GM18511 (cell line): ENCODE data around the gene CAMK2N1.

ENCODE experiments used
- ATAC-seq: cut with Tn5 transposase; IDR thresholded peaks from one replicate; pipeline ENCODE4 v1.9.1; 2021; ENCODE audit warnings: mild to moderate bottlenecking, moderate library complexity; ENCODE audit not compliant: unreplicated experiment

Gene CAMK2N1

DNA sequence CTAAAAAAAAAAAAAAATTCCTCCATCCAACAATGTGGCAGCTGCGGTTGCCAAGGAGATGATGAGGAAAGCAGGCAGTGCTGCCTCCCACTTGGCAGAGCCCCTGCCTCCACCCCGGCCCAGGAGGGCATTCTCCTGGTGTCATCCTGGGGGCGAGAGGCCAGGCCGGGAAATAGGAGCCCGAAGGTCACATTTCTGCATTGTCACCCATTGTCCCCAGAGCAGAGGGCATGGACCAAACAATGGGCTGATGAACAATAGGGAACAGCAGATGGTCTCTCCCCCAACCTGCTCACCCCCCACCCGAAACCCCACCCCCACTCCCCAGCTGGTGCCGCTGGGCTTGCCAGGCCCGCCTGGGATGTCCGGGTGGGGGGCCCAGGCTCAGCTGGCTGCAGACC lies 37.3 kb downstream of the CAMK2N1 start:
- ATAC-seq = no peak

DNA sequence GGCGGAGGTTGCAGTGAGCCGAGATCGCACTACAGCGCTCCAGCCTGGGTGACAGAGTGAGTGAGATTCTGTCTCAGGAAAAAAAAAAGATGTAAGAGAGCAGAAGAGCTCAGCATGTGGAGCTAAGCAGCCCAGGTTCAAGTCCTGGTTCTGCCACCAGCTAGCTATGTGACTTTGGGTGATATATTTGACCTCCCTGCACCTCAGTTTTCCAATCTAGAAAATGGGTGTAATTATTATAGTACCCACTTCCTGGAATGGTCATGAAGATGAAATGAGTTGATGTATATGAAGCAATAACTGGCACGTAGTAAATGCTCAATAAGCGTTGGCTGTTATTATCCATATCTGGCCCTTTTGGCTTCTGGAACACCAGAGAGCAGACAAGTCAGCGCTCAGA lies 38.2 kb downstream of the CAMK2N1 start:
- ATAC-seq = no peak

DNA sequence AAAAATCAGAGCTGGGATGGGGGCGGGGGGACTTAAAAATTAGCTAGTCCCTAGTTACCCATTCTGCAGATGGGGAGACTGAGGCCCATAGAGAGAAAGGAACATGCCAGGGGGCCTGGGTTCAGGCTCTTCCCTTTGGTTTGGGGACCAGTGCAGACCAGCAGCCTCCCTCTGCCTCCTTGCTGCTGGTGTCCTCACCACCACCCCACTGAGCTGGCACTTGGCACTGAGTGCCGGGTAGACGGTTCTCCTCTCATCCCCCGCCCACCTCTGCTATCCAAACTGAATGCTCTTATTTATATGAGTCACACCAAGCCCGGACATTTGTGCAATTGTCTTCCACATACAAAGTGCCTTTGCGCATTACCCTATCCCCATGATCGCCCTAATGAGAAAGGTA lies 39.2 kb downstream of the CAMK2N1 start:
- ATAC-seq = no peak

DNA sequence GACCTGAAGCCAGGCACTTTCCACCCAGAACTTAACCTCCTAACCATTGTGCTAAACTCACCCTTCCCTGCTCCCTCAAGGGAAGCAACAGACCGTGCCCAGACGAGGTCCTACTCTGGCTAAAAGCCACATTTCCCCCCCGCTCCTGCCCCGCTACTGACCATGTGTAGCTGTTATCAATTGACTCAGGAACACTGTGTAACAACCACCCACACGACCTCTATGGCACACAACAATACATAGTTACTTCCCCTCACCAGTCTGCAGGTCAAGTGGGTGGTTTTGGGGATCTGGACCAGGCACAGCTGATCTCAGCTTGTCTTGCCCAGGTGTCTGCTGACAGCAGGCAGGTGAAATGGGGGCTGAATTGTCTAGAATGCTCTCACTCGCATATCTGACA lies 40.1 kb downstream of the CAMK2N1 start:
- no peak for ATAC-seq

DNA sequence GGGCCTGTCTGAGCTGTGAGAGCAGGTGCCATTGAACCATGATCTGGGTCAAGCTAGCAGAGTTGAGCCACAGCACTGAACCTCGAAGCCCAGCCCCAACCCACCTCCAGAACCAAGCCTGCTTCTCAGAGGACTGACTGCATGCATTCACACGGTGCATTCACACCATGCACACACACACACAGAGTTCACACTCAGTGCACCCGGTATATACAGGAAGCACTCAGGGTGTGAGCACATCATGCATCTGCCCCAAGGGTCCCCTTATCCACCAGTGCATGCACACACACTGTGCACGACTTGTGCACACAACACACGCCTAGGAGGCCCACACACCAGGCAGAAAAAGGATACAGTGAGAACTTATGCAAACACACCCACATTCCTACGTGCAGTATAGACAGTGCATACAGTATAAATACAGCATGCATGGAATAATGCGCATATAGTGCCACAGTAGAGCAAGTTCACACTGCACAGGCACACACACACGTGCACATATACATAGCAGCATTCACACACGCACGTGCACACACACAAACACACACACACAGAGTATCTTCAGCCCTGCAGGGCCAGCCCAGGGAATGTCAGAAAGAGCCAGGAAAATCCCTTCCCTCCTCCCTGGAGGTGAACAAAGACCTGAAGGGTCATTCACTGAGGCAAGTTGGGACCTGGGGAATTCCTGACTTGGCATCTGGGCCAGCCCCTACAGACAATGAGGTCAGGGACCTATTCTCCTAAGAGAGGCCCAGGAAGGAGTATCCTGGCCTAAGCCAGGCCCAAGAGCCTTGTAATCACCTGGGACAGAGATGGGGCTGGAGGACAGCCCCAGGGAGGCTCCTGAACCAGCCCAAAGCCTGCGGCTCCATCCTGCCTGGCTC lies 42.1 kb downstream of the CAMK2N1 start:
- ATAC-seq = no peak

DNA sequence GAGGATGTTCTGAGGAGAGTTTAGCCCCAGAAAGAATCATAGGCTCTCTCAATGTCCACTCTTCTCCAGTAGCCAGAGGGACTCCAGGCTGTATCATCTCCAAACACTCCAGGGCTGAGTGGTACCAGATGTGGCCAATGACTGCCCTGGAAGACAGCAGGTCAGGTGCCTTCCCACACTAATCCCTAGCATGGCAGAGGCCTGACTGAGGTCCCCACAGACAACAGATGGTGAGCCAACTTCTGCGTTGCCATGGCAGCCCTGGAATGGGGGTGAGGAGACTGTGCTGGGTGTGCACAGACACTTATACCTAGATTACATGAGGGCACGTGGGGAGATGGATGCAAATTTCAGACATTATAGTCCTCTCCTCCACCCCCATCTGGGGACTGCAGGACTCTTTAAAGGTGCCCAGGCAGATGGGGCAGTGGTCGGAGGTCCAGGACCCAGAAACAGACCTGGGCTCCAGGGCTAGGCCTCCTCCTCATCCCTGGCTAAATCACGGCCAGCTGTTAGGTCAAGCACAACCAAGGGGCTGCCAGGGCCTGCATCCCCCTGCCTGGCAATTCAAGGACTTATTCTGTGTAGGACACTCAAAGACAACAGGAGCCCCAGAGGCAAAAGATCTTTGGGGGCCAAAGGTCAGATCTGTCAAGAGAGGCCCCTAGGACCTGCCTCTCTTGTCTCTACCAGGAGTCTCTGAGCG lies 42.9 kb downstream of the CAMK2N1 start:
- no peak for ATAC-seq

DNA sequence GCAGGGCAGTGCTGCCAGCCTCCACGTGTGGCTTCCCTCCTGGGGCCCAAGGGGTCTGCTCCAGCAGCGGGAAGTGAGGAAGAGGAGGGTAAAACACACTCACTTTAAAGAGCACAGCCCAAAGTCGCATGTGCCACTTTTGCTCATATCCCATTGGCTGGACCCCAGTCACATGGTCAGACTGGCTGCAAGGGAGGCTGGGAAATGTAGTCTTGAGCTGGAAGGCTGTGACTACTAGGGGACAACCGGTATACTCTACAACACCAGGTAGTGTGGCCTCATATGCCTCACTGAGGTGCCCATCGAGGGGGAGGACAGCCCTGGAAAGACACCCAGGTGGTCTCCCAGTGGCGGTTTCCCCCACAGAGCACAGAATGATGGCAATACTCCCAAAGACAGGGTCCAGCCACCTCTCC lies 45.2 kb downstream of the CAMK2N1 start:
- ATAC-seq = no peak

DNA sequence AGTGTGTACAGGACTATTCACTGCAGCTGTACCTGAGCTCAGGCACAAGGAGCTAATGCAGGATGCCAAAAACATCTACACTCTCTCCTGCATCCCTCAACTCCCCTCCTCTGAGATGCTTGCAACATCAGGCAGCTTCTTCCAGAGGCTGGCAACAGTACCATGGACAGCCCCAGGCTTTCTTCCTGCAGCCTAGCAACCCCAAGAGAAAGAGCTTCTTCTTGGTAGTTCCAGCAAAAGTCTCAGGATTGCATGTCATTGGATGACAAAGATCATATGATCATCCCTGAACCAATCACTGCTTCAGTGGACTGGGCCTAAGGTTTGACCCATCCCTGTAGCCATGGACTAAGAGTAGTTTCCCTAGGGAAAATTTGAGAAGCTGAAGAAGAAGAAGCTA lies 46.7 kb downstream of the CAMK2N1 start:
- no peak for ATAC-seq

DNA sequence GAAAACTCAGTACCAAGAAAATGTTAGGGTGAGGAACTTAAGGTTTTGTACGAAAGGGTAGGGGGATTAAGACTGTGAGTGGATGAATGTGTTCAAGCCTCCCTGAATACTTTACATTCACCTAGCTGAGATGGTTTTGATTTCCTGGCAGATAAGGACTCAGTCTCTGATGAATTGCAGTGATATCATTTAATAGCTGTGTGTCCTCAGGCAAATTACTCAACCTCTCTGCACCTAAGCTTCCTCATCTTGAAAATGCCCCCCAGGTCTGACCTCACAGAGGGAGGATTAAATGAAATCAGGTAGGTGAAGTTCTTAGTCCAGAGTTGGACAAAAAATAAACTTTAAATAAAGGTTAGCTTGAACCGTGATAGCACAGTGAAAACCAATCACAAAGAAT lies 48.4 kb downstream of the CAMK2N1 start:
- no peak for ATAC-seq

DNA sequence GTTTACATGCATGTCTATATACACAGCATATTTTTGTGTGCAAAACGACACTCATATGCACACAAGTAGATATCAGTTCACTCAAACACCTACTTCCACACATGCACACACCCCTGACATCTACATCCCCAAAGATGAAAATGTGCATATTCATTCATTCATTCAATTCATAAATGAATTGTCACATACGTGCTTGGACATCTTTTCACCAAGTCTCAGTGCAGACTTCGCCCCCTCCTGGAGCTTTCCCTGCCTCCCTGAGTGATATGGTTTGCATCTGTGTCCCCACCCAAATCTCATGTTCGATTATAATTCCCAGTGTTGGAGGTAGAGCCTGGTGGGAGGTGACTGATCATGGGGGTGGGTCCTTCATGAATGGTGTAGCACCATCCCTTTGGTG lies 53.1 kb downstream of the CAMK2N1 start:
- no peak for ATAC-seq
